Testis (tissue), 3 donors: ENCODE data around the gene ANKLE1. TPM values are rescaled to one million over a fixed set of nuclear protein-coding genes. Genes with fewer than 3 reads are reported as not detected.

Source experiments
- DNase-seq: peaks from one replicate; pipeline ENCODE4 v3.0.0-alpha.2; 2019
- H3K27ac ChIP-seq, 2 donors: fragments of 200-600 bp; sonication (generic); one replicate each; pipeline ENCODE4 v1.5.1; 2019
- H3K27me3 ChIP-seq: fragments of 200-600 bp; sonication (generic); one replicate; pipeline ENCODE4 v1.5.1; 2019
- H3K36me3 ChIP-seq: fragments of 200-600 bp; sonication (generic); one replicate; pipeline ENCODE4 v1.5.1; 2017; ENCODE audit warnings: low read depth; ENCODE audit errors: missing control alignments
- H3K4me1 ChIP-seq: fragments of 200-600 bp; sonication (generic); one replicate; pipeline ENCODE4 v1.5.1; 2019
- H3K4me3 ChIP-seq, 2 donors: fragments of 200-600 bp; sonication (generic); one replicate each; pipeline ENCODE4 v1.5.1; 2017 to 2019
- H3K9me3 ChIP-seq: fragments of 200-600 bp; sonication (generic); one replicate; pipeline ENCODE4 v1.5.1; 2017
- CTCF ChIP-seq, 3 experiments: fragments of 450-650 bp in 2 of 3; fragments of 200-600 bp in 1 of 3; sonication (generic) in 1 of 3; IDR thresholded peaks; one replicate each; pipeline ENCODE4 v1.5.1; 2016 to 2019; ENCODE audit warnings: antibody characterized with exemption in 3 of 3, mild to moderate bottlenecking in 2 of 3, moderate library complexity in 1 of 3
- POLR2A ChIP-seq: fragments of 450-650 bp; IDR thresholded peaks from one replicate; pipeline ENCODE4 v1.6.1; 2017; ENCODE audit warnings: antibody characterized with exemption, mild to moderate bottlenecking, moderate library complexity
- WGBS, 2 donors: methylation state at CpG; one replicate each; pipeline ENCODE4 v1.1.5; 2018; 5-methylcytosine and 5-hydroxymethylcytosine counted together
- intact Hi-C: fragments of 100-400 bp; cut with DNase I; formaldehyde crosslinking; loops from one replicate; pipeline ENCODE4 v1.15.1; 2023; ENCODE audit warnings: low total_unique reads
- polyA plus RNA-seq: library from polyadenylated mRNA; stranded (reverse); fragments of 350-450 nt; fragmentation: Illumina TruSeq; extraction: RNeasy Lipid Tissue Mini Kit (QIAGEN cat#74804); gene quantifications from one replicate; pipeline ENCODE4 v1.2.3, GENCODE V29; 2014; ENCODE audit warnings: low read depth, low replicate concordance; ENCODE audit not compliant: insufficient read depth
- total RNA-seq, 2 donors: library from RNA; depleted of rRNA; stranded (reverse); fragments of >200 nt; gene quantifications; one replicate each; pipeline ENCODE4 v1.2.3, GENCODE V29; 2016

The ANKLE1 gene
- total and polyA plus RNA-seq, 3 donors from 2014 or later = 0.45 to 5.3 (median 3.1) TPM

GRCh38 chr19:17334414-17335409, 53.0 kb downstream of the ANKLE1 start, which contains the start of gene ANO8:
Gene ANO8 (minus strand): TSS chr19:17334855. CDS start chr19:17334670, 185 bp downstream.
- no peaks in the 10 kb centered on the region for H3K27me3 ChIP-seq
- H3K4me3 ChIP-seq = peak within 1 kb of the TSS; percentile 66 to 71
- peak; percentile 97 for DNase-seq
- peaks cover 22% of the 10 kb centered on the region for H3K4me1 ChIP-seq
- H3K9me3 ChIP-seq = no peaks in the 10 kb centered on the region
- TF ChIP-seq CTCF (IDR thresholded peaks at IDR 0.05) (no peak), POLR2A (no peak)
- peak within 1 kb of the TSS in 1 of 2 donors; percentile 50 for H3K27ac ChIP-seq
- no peaks in the 10 kb centered on the region for H3K36me3 ChIP-seq
- 1 to 2% methylated on average over 24 to 69 of the region's 86 CpGs for WGBS, 2 donors
- intact Hi-C loops = no loop called here

GRCh38 chr19:17335575-17335974, 53.9 kb downstream of the ANKLE1 start:
- Histone ChIP-seq H3K9me3 (no peaks in the 10 kb centered on the region), H3K4me3 (no peak overlapping the region), H3K36me3 (no peaks in the 10 kb centered on the region), H3K4me1 (peaks cover 22% of the 10 kb centered on the region), H3K27me3 (no peaks in the 10 kb centered on the region), H3K27ac (no peak overlapping the region)
- TF ChIP-seq CTCF (IDR thresholded peaks at IDR 0.05) (no peak), POLR2A (no peak)
- intact Hi-C loops = no loop called here
- no peak for DNase-seq
- WGBS, 2 donors = 50 to 58% methylated on average over 10 of the region's 10 CpGs

Other genes starting within 250 kb of the ANKLE1 start
- gene HAUS8, start 206.4 kb upstream of the ANKLE1 start, total RNA-seq = 10 to 100 TPM; 20.0 to 23.5 TPM
- gene HAUS8, start 206.4 kb upstream of the ANKLE1 start, polyA plus RNA-seq = 29.7 TPM
- 100 to 1,000 TPM; 407 TPM for gene MYO9B, start 206.1 kb upstream of the ANKLE1 start, total RNA-seq
- gene MYO9B, start 206.1 kb upstream of the ANKLE1 start, polyA plus RNA-seq = 121 TPM
- 10 to 100 TPM; 15.8 to 23.8 TPM for gene USE1, start 66.5 kb upstream of the ANKLE1 start, total RNA-seq
- 33.3 TPM for gene USE1, start 66.5 kb upstream of the ANKLE1 start, polyA plus RNA-seq
- 10 to 100 TPM in 1 of 2 donors, 1 to 10 TPM in 1; 6.6 to 13.9 TPM for gene OCEL1, start 55.7 kb upstream of the ANKLE1 start, total RNA-seq
- 17.5 TPM for gene OCEL1, start 55.7 kb upstream of the ANKLE1 start, polyA plus RNA-seq
- gene NR2F6, start 36.0 kb upstream of the ANKLE1 start, total RNA-seq = 10 to 100 TPM; 63.1 to 71.8 TPM
- gene NR2F6, start 36.0 kb upstream of the ANKLE1 start, polyA plus RNA-seq = 20.4 TPM
- 1 to 10 TPM; 2.0 to 5.6 TPM for gene USHBP1, start 17.2 kb upstream of the ANKLE1 start, total RNA-seq
- 2.6 TPM for gene USHBP1, start 17.2 kb upstream of the ANKLE1 start, polyA plus RNA-seq
- 10 to 100 TPM; 93.2 to 95.4 TPM for gene BABAM1, start 14.5 kb upstream of the ANKLE1 start, total RNA-seq
- gene BABAM1, start 14.5 kb upstream of the ANKLE1 start, polyA plus RNA-seq = 110 TPM
- gene ABHD8, start 21.5 kb downstream of the ANKLE1 start, total RNA-seq = 10 to 100 TPM; 27.1 to 49.1 TPM
- gene ABHD8, start 21.5 kb downstream of the ANKLE1 start, polyA plus RNA-seq = 70.7 TPM
- 100 to 1,000 TPM; 180 to 206 TPM for gene MRPL34, start 24.0 kb downstream of the ANKLE1 start, total RNA-seq
- 126 TPM for gene MRPL34, start 24.0 kb downstream of the ANKLE1 start, polyA plus RNA-seq
- gene DDA1, start 27.7 kb downstream of the ANKLE1 start, total RNA-seq = 10 to 100 TPM; 46.4 to 55.5 TPM
- gene DDA1, start 27.7 kb downstream of the ANKLE1 start, polyA plus RNA-seq = 123 TPM
- gene ANO8, start 53.0 kb downstream of the ANKLE1 start, total RNA-seq = 10 to 100 TPM; 17.5 to 19.2 TPM
- 4.5 TPM for gene ANO8, start 53.0 kb downstream of the ANKLE1 start, polyA plus RNA-seq
- 10 to 100 TPM; 21.6 to 22.9 TPM for gene GTPBP3, start 55.7 kb downstream of the ANKLE1 start, total RNA-seq
- 9.7 TPM for gene GTPBP3, start 55.7 kb downstream of the ANKLE1 start, polyA plus RNA-seq
- gene PLVAP, start 95.4 kb downstream of the ANKLE1 start, total RNA-seq = 1 to 10 TPM; 3.4 to 4.4 TPM
- 20.5 TPM for gene PLVAP, start 95.4 kb downstream of the ANKLE1 start, polyA plus RNA-seq
- gene CCDC194, start 112.3 kb downstream of the ANKLE1 start, total RNA-seq = 1 to 10 TPM in 1 of 2 donors, not detected in 1; 1.3 TPM
- gene CCDC194, start 112.3 kb downstream of the ANKLE1 start, polyA plus RNA-seq = 0.45 TPM
- 10 to 100 TPM; 37.4 to 64.4 TPM for gene BST2, start 123.7 kb downstream of the ANKLE1 start, total RNA-seq
- 71.4 TPM for gene BST2, start 123.7 kb downstream of the ANKLE1 start, polyA plus RNA-seq
- gene MVB12A, start 138.1 kb downstream of the ANKLE1 start, total RNA-seq = 10 to 100 TPM; 44.0 to 48.3 TPM
- gene MVB12A, start 138.1 kb downstream of the ANKLE1 start, polyA plus RNA-seq = 28.6 TPM
- 1 to 10 TPM in 1 of 2 donors, under 1 TPM in 1; 0.68 to 2.6 TPM for gene TMEM221, start 166.8 kb downstream of the ANKLE1 start, total RNA-seq
- 1.4 TPM for gene TMEM221, start 166.8 kb downstream of the ANKLE1 start, polyA plus RNA-seq
- gene NXNL1, start 179.0 kb downstream of the ANKLE1 start, total RNA-seq = under 1 TPM in 1 of 2 donors, not detected in 1; 0.87 TPM
- not detected for gene NXNL1, start 179.0 kb downstream of the ANKLE1 start, polyA plus RNA-seq
- 100 to 1,000 TPM in 1 of 2 donors, 10 to 100 TPM in 1; 92.8 to 105 TPM for gene SLC27A1, start 188.6 kb downstream of the ANKLE1 start, total RNA-seq
- gene SLC27A1, start 188.6 kb downstream of the ANKLE1 start, polyA plus RNA-seq = 25.9 TPM
- gene PGLS, start 229.7 kb downstream of the ANKLE1 start, total RNA-seq = 10 to 100 TPM; 77.7 to 82.9 TPM
- gene PGLS, start 229.7 kb downstream of the ANKLE1 start, polyA plus RNA-seq = 44.3 TPM